ENCODE results near the gene MOCS3.

GRCh38 chr20:50993876-50994275 lies 35.3 kb downstream of the MOCS3 start:
- TF ChIP-seq EZH2 (IDR thresholded peaks at IDR 0.05; ENCODE audit: borderline replicate concordance, low read depth, low read length, severe bottlenecking) (no peak), CTCF (IDR thresholded peaks at IDR 0.05; ENCODE audit: borderline replicate concordance, extremely low read depth, low read length, poor library complexity, severe bottlenecking) (no peak)

Measured in DND-41 (cell line).